GM19372 (cell line): ENCODE measurements around the gene HID1.
"Not testable (repeated sequence)": the region's sequence is repeated elsewhere in the genome, so short reads cannot be mapped to it uniquely, and the experiment has no call there.

Source experiments
- ATAC-seq: cut with Tn5 transposase; IDR thresholded peaks from one replicate; pipeline ENCODE4 v1.9.1; 2021; ENCODE audit warnings: mild to moderate bottlenecking, low read depth, moderate library complexity; ENCODE audit not compliant: unreplicated experiment

The HID1 gene

GRCh38 chr17:74924250-74924948 lies 48.2 kb downstream of the HID1 start, which contains the start of gene OTOP2:
OTOP2 (plus strand) TSS chr17:74924273; CDS start chr17:74924633, 360 bp downstream.
- ATAC-seq = no peak

- no peak for ATAC-seq
Measured at GRCh38 chr17:74923538-74924249, 48.9 kb downstream of the HID1 start.

GRCh38 chr17:74922694-74923537 lies 49.6 kb downstream of the HID1 start, which contains the start of gene USH1G:
USH1G (minus strand) TSS chr17:74923255; CDS start chr17:74923073, 182 bp downstream.
- ATAC-seq = no peak

- ATAC-seq = no peak
Measured at GRCh38 chr17:74922172-74922571, 50.4 kb downstream of the HID1 start.

GRCh38 chr17:74921769-74922168 lies 50.8 kb downstream of the HID1 start:
- ATAC-seq = no peak

- ATAC-seq = no peak
Measured at GRCh38 chr17:74921026-74921681, 51.4 kb downstream of the HID1 start.

- no peak for ATAC-seq
Measured at GRCh38 chr17:74920642-74921025, 51.9 kb downstream of the HID1 start.

- ATAC-seq = no peak
Measured at GRCh38 chr17:74920306-74920620, 52.3 kb downstream of the HID1 start.

- ATAC-seq = no peak
Measured at GRCh38 chr17:74919440-74920305, 52.9 kb downstream of the HID1 start.

- ATAC-seq = no peak
Measured at GRCh38 chr17:74918906-74919305, 53.7 kb downstream of the HID1 start.

- no peak for ATAC-seq
Measured at GRCh38 chr17:74917430-74917829, 55.1 kb downstream of the HID1 start.

GRCh38 chr17:74916851-74917199 lies 55.7 kb downstream of the HID1 start:
- ATAC-seq = no peak

GRCh38 chr17:74916136-74916850 lies 56.3 kb downstream of the HID1 start:
- no peak for ATAC-seq

- not testable (repeated sequence) for ATAC-seq
Measured at GRCh38 chr17:74911423-74911822, 61.1 kb downstream of the HID1 start.

GRCh38 chr17:74909097-74909496 lies 63.5 kb downstream of the HID1 start:
- ATAC-seq = not testable (repeated sequence)

GRCh38 chr17:74907012-74907411 lies 65.5 kb downstream of the HID1 start:
- ATAC-seq = no peak

GRCh38 chr17:74906214-74906793 lies 66.3 kb downstream of the HID1 start:
- ATAC-seq = not testable (repeated sequence)

GRCh38 chr17:74904687-74905409 lies 67.7 kb downstream of the HID1 start:
- ATAC-seq = no peak
